ENCODE measurements around the gene MOV10L1. TPM values are rescaled to one million over a fixed set of nuclear protein-coding genes. Genes with fewer than 3 reads are reported as not detected.

MOV10L1 gene
- total RNA-seq, 5 donors from 2014 or later (not counting 1 experiment from before 2014, with no cell fraction given): 0.44 TPM; not detected in 4

- Mint-ChIP-seq H3K4me1 (peaks cover 7 to 12% (median 10%) of the 10 kb centered on the region in 3 donors), H3K27ac (no peak overlapping the region), H3K27me3 (peaks cover 4 to 5% of the 10 kb centered on the region in 2 donors), H3K9me3 (no peaks in the 10 kb centered on the region), H3K4me3 (no peak overlapping the region), H3K36me3 (no peaks in the 10 kb centered on the region)
- H3K4me3 ChIP-seq (ENCODE audit: control insufficient read depth in 1 of 2, extremely low read depth in 1 of 2, low read length in 1 of 2): no peak overlapping the region
- H3K9me3 ChIP-seq: no peaks in the 10 kb centered on the region
- WGBS (ENCODE audit: insufficient coverage): 86% methylated on average over 18 of the region's 27 CpGs
- CTCF ChIA-PET: no interaction called here
- H3K27ac ChIP-seq (ENCODE audit: low read length): no peak overlapping the region
- H3K27me3 ChIP-seq (replicated peaks in 1 of 2; ENCODE audit: control insufficient read depth in 2 of 2, extremely low read depth in 1 of 2, insufficient read depth in 2 of 2, low read length in 1 of 2): peaks cover 0 to 34% of the 10 kb centered on the region in 2 experiments
- H3K4me1 ChIP-seq (ENCODE audit: control insufficient read depth in 1 of 2, extremely low read depth in 1 of 2, insufficient read depth in 2 of 2, low read length in 2 of 2): peaks cover 3 to 17% of the 10 kb centered on the region in 2 experiments
- ATAC-seq (replicated peaks in 1 of 4) (no peak), DNase-seq (no peak)
- POLR2A ChIA-PET: no interaction called here
- no peaks in the 10 kb centered on the region for H3K36me3 ChIP-seq (ENCODE audit: control insufficient read depth in 2 of 2, extremely low read depth in 1 of 2, insufficient read depth in 1 of 2, low read length in 1 of 2)
Observed at GRCh38 chr22:50180727-50181521, 91.1 kb downstream of the MOV10L1 start.

DNA sequence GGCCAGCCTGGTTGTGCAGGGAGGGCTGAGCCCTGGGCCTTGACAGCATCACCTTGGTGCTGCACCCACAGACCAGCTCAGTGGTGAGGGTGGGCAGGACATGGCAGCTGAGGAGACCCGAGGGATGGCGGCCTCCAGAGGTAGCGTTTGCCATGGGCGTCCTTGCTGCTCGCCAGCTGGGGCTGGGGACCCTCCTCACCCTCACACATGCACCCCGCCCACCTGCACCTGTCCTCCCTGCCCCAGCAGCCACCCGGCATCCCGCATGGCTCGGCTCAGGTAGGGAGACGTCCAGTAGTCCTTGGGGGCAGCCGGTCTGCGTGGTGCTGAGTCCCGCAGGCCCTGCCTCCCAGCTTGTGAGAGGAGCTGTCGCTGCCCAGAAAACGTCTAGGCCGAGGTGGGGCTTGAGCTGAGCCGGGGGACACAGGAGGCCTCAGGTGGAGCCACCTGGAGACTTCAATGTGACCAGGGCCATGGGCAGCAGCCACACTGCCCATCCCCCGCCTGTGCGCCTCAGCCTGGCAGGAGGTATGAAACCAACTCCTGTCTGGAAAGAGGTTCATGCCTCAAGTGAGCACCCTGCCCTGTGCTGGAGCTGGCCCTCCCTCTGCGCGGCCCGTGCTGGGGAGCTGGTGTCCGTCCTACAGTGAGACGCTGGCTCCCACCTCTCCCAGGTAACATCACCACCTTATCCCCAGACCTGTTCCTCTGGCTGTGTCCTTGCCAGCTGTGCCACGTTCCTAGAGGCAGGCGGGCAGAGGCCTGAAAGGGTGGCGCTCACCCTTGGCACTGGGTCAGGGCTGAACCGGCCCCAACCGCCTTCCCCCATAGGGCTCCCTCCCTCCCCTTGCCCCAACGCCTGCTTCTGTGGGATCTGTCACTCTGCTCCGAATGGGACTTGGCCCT, 92.6 kb downstream of the MOV10L1 start:
- H3K4me1 Mint-ChIP-seq: peaks cover 12 to 20% (median 16%) of the 10 kb centered on the region in 3 donors
- ATAC-seq (replicated peaks in 1 of 4) (no peak), DNase-seq (no peak)
- 88% methylated on average over 28 of the region's 31 CpGs for WGBS (ENCODE audit: insufficient coverage)
- no peaks in the 10 kb centered on the region for H3K9me3 ChIP-seq
- peaks cover 5 to 28% of the 10 kb centered on the region in 2 experiments for H3K4me1 ChIP-seq (ENCODE audit: control insufficient read depth in 1 of 2, extremely low read depth in 1 of 2, insufficient read depth in 2 of 2, low read length in 2 of 2)
- H3K36me3 Mint-ChIP-seq: no peaks in the 10 kb centered on the region
- H3K27me3 Mint-ChIP-seq: peaks cover 4 to 5% of the 10 kb centered on the region in 2 donors
- H3K36me3 ChIP-seq (ENCODE audit: control insufficient read depth in 2 of 2, extremely low read depth in 1 of 2, insufficient read depth in 1 of 2, low read length in 1 of 2): no peaks in the 10 kb centered on the region
- H3K27ac Mint-ChIP-seq: no peak overlapping the region
- H3K27me3 ChIP-seq (replicated peaks in 1 of 2; ENCODE audit: control insufficient read depth in 2 of 2, extremely low read depth in 1 of 2, insufficient read depth in 2 of 2, low read length in 1 of 2): peaks cover 0 to 32% of the 10 kb centered on the region in 2 experiments
- ChIA-PET CTCF (no interaction called here), POLR2A (no interaction called here)
- H3K27ac ChIP-seq (ENCODE audit: low read length): no peak overlapping the region
- H3K4me3 ChIP-seq (ENCODE audit: control insufficient read depth in 1 of 2, extremely low read depth in 1 of 2, low read length in 1 of 2): no peak overlapping the region
- H3K9me3 Mint-ChIP-seq: no peaks in the 10 kb centered on the region
- H3K4me3 Mint-ChIP-seq: no peak overlapping the region

GRCh38 chr22:50183141-50183971, 93.5 kb downstream of the MOV10L1 start:
- H3K27ac Mint-ChIP-seq: no peak overlapping the region
- H3K4me1 Mint-ChIP-seq: peaks cover 12 to 26% (median 20%) of the 10 kb centered on the region in 3 donors
- H3K4me3 Mint-ChIP-seq: peak overlapping the region in 2 of 3 donors; percentile 43 to 46
- Histone ChIP-seq H3K4me3 (ENCODE audit: control insufficient read depth in 1 of 2, extremely low read depth in 1 of 2, low read length in 1 of 2) (no peak overlapping the region), H3K27me3 (replicated peaks in 1 of 2; ENCODE audit: control insufficient read depth in 2 of 2, extremely low read depth in 1 of 2, insufficient read depth in 2 of 2, low read length in 1 of 2) (peaks cover 0 to 32% of the 10 kb centered on the region in 2 experiments), H3K27ac (ENCODE audit: low read length) (no peak overlapping the region), H3K36me3 (ENCODE audit: control insufficient read depth in 2 of 2, extremely low read depth in 1 of 2, insufficient read depth in 1 of 2, low read length in 1 of 2) (no peaks in the 10 kb centered on the region), H3K9me3 (no peaks in the 10 kb centered on the region), H3K4me1 (ENCODE audit: control insufficient read depth in 1 of 2, extremely low read depth in 1 of 2, insufficient read depth in 2 of 2, low read length in 2 of 2) (peaks cover 7 to 36% of the 10 kb centered on the region in 2 experiments)
- no peaks in the 10 kb centered on the region for H3K36me3 Mint-ChIP-seq
- no peak for DNase-seq
- ATAC-seq (replicated peaks in 1 of 4): no peak
- H3K27me3 Mint-ChIP-seq: peaks cover 4 to 5% of the 10 kb centered on the region in 2 donors
- WGBS (ENCODE audit: insufficient coverage): 88% methylated on average over 13 of the region's 19 CpGs
- H3K9me3 Mint-ChIP-seq: no peaks in the 10 kb centered on the region
- CTCF ChIA-PET: no interaction called here
- POLR2A ChIA-PET: no interaction called here

DNA sequence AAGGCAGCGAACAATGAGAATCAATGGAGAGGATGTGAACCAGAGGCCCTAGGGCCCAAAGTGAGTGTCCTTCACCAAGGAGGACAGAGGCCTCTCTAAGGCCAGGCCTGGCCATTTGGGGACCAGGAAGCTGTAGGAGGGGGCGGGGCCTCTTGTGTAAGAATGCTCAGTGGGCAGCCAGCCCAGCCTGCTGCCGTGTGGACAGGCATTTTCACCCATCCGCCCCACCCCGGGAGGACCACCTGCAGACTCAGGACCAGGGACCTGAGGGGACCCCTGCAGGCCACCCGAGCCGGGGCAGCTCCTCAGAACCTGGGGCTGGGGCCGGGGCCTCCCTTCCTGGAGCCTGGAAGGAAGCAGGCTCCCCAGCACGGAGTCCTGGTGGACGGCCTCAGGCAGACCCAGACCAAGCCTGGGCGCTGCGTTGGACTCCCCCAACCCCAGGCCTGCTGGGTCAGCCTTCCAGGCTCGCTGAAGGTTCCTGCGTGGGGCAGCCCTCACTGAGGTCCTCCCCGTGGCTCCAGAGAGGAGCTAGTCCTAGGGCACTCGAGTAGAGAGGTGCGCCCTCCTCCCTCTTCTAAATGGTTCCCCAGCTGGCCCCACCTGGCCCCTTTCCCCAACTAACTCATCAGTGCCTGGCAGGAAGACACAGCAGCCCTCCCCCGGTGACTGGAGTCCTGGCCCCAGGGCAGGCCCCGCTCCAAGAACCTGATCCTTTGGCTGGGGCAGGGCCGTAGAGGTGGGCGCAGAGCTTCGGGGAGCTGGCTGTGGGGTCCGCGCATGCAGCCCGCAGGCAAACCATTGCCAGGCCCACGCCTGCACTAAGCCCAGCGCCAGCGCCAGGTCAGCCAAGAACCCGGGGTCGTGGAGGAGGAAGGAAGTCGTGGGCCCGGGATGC, 94.4 kb downstream of the MOV10L1 start:
- no peak for DNase-seq
- H3K9me3 Mint-ChIP-seq: no peaks in the 10 kb centered on the region
- Histone ChIP-seq H3K4me3 (ENCODE audit: control insufficient read depth in 1 of 2, extremely low read depth in 1 of 2, low read length in 1 of 2) (no peak overlapping the region), H3K4me1 (ENCODE audit: control insufficient read depth in 1 of 2, extremely low read depth in 1 of 2, insufficient read depth in 2 of 2, low read length in 2 of 2) (peaks cover 14 to 45% of the 10 kb centered on the region in 2 experiments), H3K27ac (ENCODE audit: low read length) (no peak overlapping the region), H3K9me3 (no peaks in the 10 kb centered on the region), H3K36me3 (ENCODE audit: control insufficient read depth in 2 of 2, extremely low read depth in 1 of 2, insufficient read depth in 1 of 2, low read length in 1 of 2) (peaks cover 0 to 3% of the 10 kb centered on the region in 2 donors), H3K27me3 (replicated peaks in 1 of 2; ENCODE audit: control insufficient read depth in 2 of 2, extremely low read depth in 1 of 2, insufficient read depth in 2 of 2, low read length in 1 of 2) (peaks cover 0 to 32% of the 10 kb centered on the region in 2 experiments)
- ATAC-seq (replicated peaks in 1 of 4): no peak
- POLR2A ChIA-PET: no interaction called here
- H3K27me3 Mint-ChIP-seq: peaks cover 4 to 5% of the 10 kb centered on the region in 2 donors
- no peak overlapping the region for H3K27ac Mint-ChIP-seq
- H3K4me3 Mint-ChIP-seq: peak overlapping the region; percentile 57 to 75 (median 63)
- 71% methylated on average over 26 of the region's 32 CpGs for WGBS (ENCODE audit: insufficient coverage)
- H3K36me3 Mint-ChIP-seq: no peaks in the 10 kb centered on the region
- peaks cover 15 to 34% (median 29%) of the 10 kb centered on the region in 3 donors for H3K4me1 Mint-ChIP-seq
- CTCF ChIA-PET: no interaction called here

- Mint-ChIP-seq H3K27ac (no peak overlapping the region), H3K9me3 (no peaks in the 10 kb centered on the region), H3K4me1 (peaks cover 16 to 37% (median 34%) of the 10 kb centered on the region in 3 donors), H3K36me3 (no peaks in the 10 kb centered on the region), H3K4me3 (peak overlapping the region in 2 of 3 donors; percentile 57 to 86), H3K27me3 (peaks cover 0 to under 1% of the 10 kb centered on the region in 2 donors)
- ATAC-seq (replicated peaks in 1 of 4): no peak
- DNase-seq: no peak
- Histone ChIP-seq H3K4me1 (ENCODE audit: control insufficient read depth in 1 of 2, extremely low read depth in 1 of 2, insufficient read depth in 2 of 2, low read length in 2 of 2) (peaks cover 20 to 50% of the 10 kb centered on the region in 2 experiments), H3K27me3 (replicated peaks in 1 of 2; ENCODE audit: control insufficient read depth in 2 of 2, extremely low read depth in 1 of 2, insufficient read depth in 2 of 2, low read length in 1 of 2) (peaks cover 0 to 27% of the 10 kb centered on the region in 2 experiments), H3K36me3 (ENCODE audit: control insufficient read depth in 2 of 2, extremely low read depth in 1 of 2, insufficient read depth in 1 of 2, low read length in 1 of 2) (peaks cover 0 to 3% of the 10 kb centered on the region in 2 donors), H3K4me3 (ENCODE audit: control insufficient read depth in 1 of 2, extremely low read depth in 1 of 2, low read length in 1 of 2) (peak overlapping the region; percentile 57 to 79), H3K27ac (ENCODE audit: low read length) (no peak overlapping the region), H3K9me3 (no peaks in the 10 kb centered on the region)
- 17% methylated on average over 61 of the region's 63 CpGs for WGBS (ENCODE audit: insufficient coverage)
- ChIA-PET CTCF (no interaction called here), POLR2A (no interaction called here)
Observed at GRCh38 chr22:50184902-50185374, 95.1 kb downstream of the MOV10L1 start.
